HepG2 (cell line): Measurements from ENCODE around the gene NOTCH4. TPM values are rescaled to one million over a fixed set of nuclear protein-coding genes. Genes with fewer than 3 reads are reported as not detected.
A peak's percentile ranks its signal among the peaks of the same experiment; 100 is the strongest.

Experiments
- ATAC-seq: fragments of 200-7000 bp; cut with Tn5 transposase; 3 replicates; pipeline ENCODE4 v1.9.1; 2020; ENCODE audit warnings: mild to moderate bottlenecking, moderate library complexity
- BruUV-seq: library from RNA; stranded (reverse); fragments of 400-500 nt; replicated peaks from 2 replicates; lab custom pipeline; 2021; lab: Mats Ljungman, UMichigan
- CTCF ChIA-PET: fragments of 300-600 bp; formaldehyde crosslinking; extraction: SDS; loops from one replicate; lab custom pipeline; 2021; ENCODE audit warnings: low total read pairs, inconsistent platforms, low intra/inter-chr PET ratio; lab: Yijun Ruan, JAX
- POLR2A ChIA-PET: fragments of 350-600 bp; sonication (Branson Sonifier 250); formaldehyde crosslinking; loops from one replicate; lab custom pipeline; 2020; ENCODE audit warnings: antibody characterized with exemption, inconsistent platforms; lab: Yijun Ruan, JAX
- DNase-seq: peaks from one replicate; pipeline ENCODE4 v3.0.0-alpha.2; 2015; ENCODE audit warnings: low spot score
- FAIRE-seq: peaks from 3 replicates; lab custom pipeline; 2011; peaks lifted over from hg19 to GRCh38; lab: Jason Lieb, UNC
- H2AFZ ChIP-seq: one replicate; pipeline ENCODE4 v1.6.1; 2011; ENCODE audit warnings: low read length, inconsistent platforms
- H3K27ac ChIP-seq: fragments of 300-600 bp; 3 replicates; pipeline ENCODE4 v1.8.0; 2011; ENCODE audit warnings: mixed run types, mild to moderate bottlenecking, mixed read lengths, low read length, inconsistent platforms; ENCODE audit not compliant: insufficient read depth; ENCODE audit errors: extremely low read length
- H3K27me3 ChIP-seq, 2 experiments: fragments of 200-600 bp in 1 of 2; 2 replicates in 1 of 2; 3 replicates in 1 of 2; pipeline versions ENCODE4 v1.6.0 to v1.8.0; 2011; ENCODE audit warnings: low read length in 2 of 2, mild to moderate bottlenecking in 2 of 2, moderate library complexity in 2 of 2, inconsistent platforms in 1 of 2; ENCODE audit not compliant: insufficient read depth in 2 of 2, control insufficient read depth in 1 of 2
- H3K36me3 ChIP-seq, 2 experiments: fragments of 200-600 bp in 1 of 2; replicated peaks in 1 of 2; 2 replicates in 1 of 2; 3 replicates in 1 of 2; pipeline versions ENCODE4 v1.5.1 to v1.8.0; 2011; ENCODE audit warnings: low read length in 2 of 2, inconsistent platforms in 1 of 2; ENCODE audit not compliant: insufficient read depth in 2 of 2, control insufficient read depth in 1 of 2
- H3K4me1 ChIP-seq: 2 replicates; pipeline ENCODE4 v1.5.1; 2012; ENCODE audit warnings: low read length, inconsistent platforms; ENCODE audit not compliant: insufficient read depth
- H3K4me2 ChIP-seq: 2 replicates; pipeline ENCODE4 v1.6.0; 2011; ENCODE audit warnings: low read depth, low read length, inconsistent platforms
- H3K4me3 ChIP-seq, 3 experiments: fragments of 200-600 bp in 1 of 3; sonication (generic), shearing (Covaris generic) in 1 of 3; replicated peaks in 1 of 3; 2 replicates each; pipeline ENCODE4 v1.5.1; 2011 to 2016; ENCODE audit warnings: low read length in 3 of 3, inconsistent platforms in 2 of 3, low read depth in 2 of 3, mild to moderate bottlenecking in 2 of 3, control low read depth in 1 of 3, mixed read lengths in 1 of 3; ENCODE audit not compliant: insufficient read depth in 1 of 3
- H3K79me2 ChIP-seq: one replicate; pipeline ENCODE4 v1.6.1; 2011; ENCODE audit warnings: low read length, inconsistent platforms; ENCODE audit not compliant: insufficient read depth
- H3K9ac ChIP-seq: 2 replicates; pipeline ENCODE4 v1.6.0; 2011; ENCODE audit warnings: mild to moderate bottlenecking, low read depth, low read length, inconsistent platforms; ENCODE audit not compliant: insufficient read depth
- H3K9me3 ChIP-seq: 2 replicates; pipeline ENCODE4 v1.5.1; 2012; ENCODE audit warnings: mild to moderate bottlenecking, low read length
- H4K20me1 ChIP-seq: 2 replicates; pipeline ENCODE4 v1.6.0; 2011; ENCODE audit warnings: inconsistent platforms, mild to moderate bottlenecking, low read length, moderate library complexity; ENCODE audit not compliant: insufficient read depth
- AGO2 ChIP-seq: fragments of 200-400 bp; formaldehyde crosslinking; optimal IDR thresholded peaks from 2 replicates; pipeline ENCODE3; 2017; ENCODE audit warnings: mild to moderate bottlenecking, low read depth, low read length, moderate library complexity
- CREBL2 ChIP-seq: sonication (generic); formaldehyde crosslinking; IDR thresholded peaks from 2 replicates; pipeline ENCODE4 v1.8.1; 2023; ENCODE audit warnings: missing genetic modification reagents, mild to moderate bottlenecking, borderline replicate concordance
- FOXA3 ChIP-seq: IDR thresholded peaks from 2 replicates; pipeline ENCODE4 v1.6.1; 2016; ENCODE audit warnings: missing genetic modification reagents, missing compliant biosample characterization
- GTF3A ChIP-seq: sonication (generic); formaldehyde crosslinking; conservative IDR thresholded peaks from 2 replicates; pipeline ENCODE4 v1.4.0; 2020; ENCODE audit warnings: mild to moderate bottlenecking, missing genetic modification reagents
- NR0B2 ChIP-seq: sonication (generic); formaldehyde crosslinking; IDR thresholded peaks from 2 replicates; pipeline ENCODE4 v1.4.0; 2020; ENCODE audit warnings: mild to moderate bottlenecking, missing genetic modification reagents
- RBFOX2 ChIP-seq: fragments of 200-400 bp; formaldehyde crosslinking; IDR thresholded peaks from 2 replicates; pipeline ENCODE4 v1.6.1; 2017; ENCODE audit warnings: low read depth, mild to moderate bottlenecking, low read length
- RBM22 ChIP-seq: fragments of 200-400 bp; formaldehyde crosslinking; optimal IDR thresholded peaks from 2 replicates; pipeline ENCODE3; 2017; ENCODE audit warnings: mild to moderate bottlenecking, low read length, moderate library complexity
- RFXAP ChIP-seq: sonication (generic); formaldehyde crosslinking; IDR thresholded peaks from 2 replicates; pipeline ENCODE4 v1.4.0; 2020; ENCODE audit warnings: missing genetic modification reagents, borderline replicate concordance
- SOX13 ChIP-seq, 3 experiments: fragments of 450-650 bp in 1 of 3; sonication (generic) in 1 of 3; formaldehyde crosslinking in 1 of 3; IDR thresholded peaks in 2 of 3; conservative IDR thresholded peaks in 1 of 3; 2 replicates each; pipeline versions ENCODE4 v1.5.0 to v1.6.1; 2016 to 2020; ENCODE audit warnings: antibody characterized with exemption in 1 of 3, mild to moderate bottlenecking in 1 of 3, missing compliant biosample characterization in 1 of 3, missing genetic modification reagents in 1 of 3, moderate library complexity in 1 of 3
- ZNF383 ChIP-seq: sonication (generic); formaldehyde crosslinking; IDR thresholded peaks from 2 replicates; pipeline ENCODE4 v1.4.0; 2020; ENCODE audit warnings: missing genetic modification reagents, mild to moderate bottlenecking, borderline replicate concordance
- WGBS: methylation state at CpG from one replicate; pipeline ENCODE4 v1.1.6; 2017; ENCODE audit warnings: low lambda C conversion rate; 5-methylcytosine and 5-hydroxymethylcytosine counted together
- in situ Hi-C: cut with HindIII; loops from 2 replicates; pipeline ENCODE4 v1.10.0; 2017; ENCODE audit warnings: low pct_unique_long_range_greater_than_20kb; ENCODE audit not compliant: extremely low pct_ligation_motif_present
- intact Hi-C: fragments of 100-400 bp; cut with micrococcal nuclease; formaldehyde crosslinking; loops from one replicate; pipeline ENCODE4 v1.10.0; 2022; ENCODE audit not compliant: unreplicated experiment
- polyA plus RNA-seq, 8 experiments: library from polyadenylated mRNA; depleted of rRNA in 3 of 8; stranded (reverse) in 7 of 8; unstranded in 1 of 8; fragments of >200 nt; fragmentation: Illumina TruSeq in 4 of 8; extraction: Trizol in 4 of 8; gene quantifications; 2 replicates each; pipeline versions ENCODE4 v1.2.1 to v1.2.3, GENCODE V29; 2011 to 2016; ENCODE audit warnings: low read depth in 4 of 8, missing spikeins in 1 of 8, mixed read lengths in 1 of 8; ENCODE audit not compliant: insufficient read depth in 1 of 8
- total RNA-seq, 5 experiments: library from RNA; depleted of rRNA; stranded (reverse); fragments of >200 nt; fragmentation: Illumina TruSeq; extraction: Trizol; gene quantifications; 2 replicates each; pipeline ENCODE4 v1.2.3, GENCODE V29; 2016; ENCODE audit warnings: low read depth in 1 of 5

NOTCH4 gene
- total and polyA plus RNA-seq, 2 of the 13 experiments (the other 11 are each of a cell fraction or from before 2014, with no cell fraction given): 0.51 to 0.83 TPM

- TF ChIP-seq FOXA3 (CRISPR knock-in tag) (peak; percentile 65), CREBL2 (no peak), SOX13 (IDR thresholded peaks at IDR 0.05) (no peak), SOX13 (CRISPR knock-in tag; conservative IDR thresholded peaks at IDR 0.05 in 1 of 2, IDR thresholded peaks at IDR 0.05 in 1 of 2) (peak in 1 of 2 experiments; percentile 77; a peak in 2 of 4 replicates)
Observed at GRCh38 chr6:32174416-32174815, 49.5 kb downstream of the NOTCH4 start (continued).

GRCh38 chr6:32173051-32173727, 50.7 kb downstream of the NOTCH4 start:
- no peak for ATAC-seq

GRCh38 chr6:32171234-32171633, 52.6 kb downstream of the NOTCH4 start:
- H2AFZ ChIP-seq: no peak overlapping the region
- no peak overlapping the region for H3K4me2 ChIP-seq
- H3K4me3 ChIP-seq: no peak overlapping the region
- in situ Hi-C loops: no loop called here
- H3K9me3 ChIP-seq: no peaks in the 10 kb centered on the region
- FAIRE-seq (no peak), DNase-seq (no peak), ATAC-seq (no peak)
- CTCF ChIA-PET: no interaction called here
- H3K4me1 ChIP-seq: peaks cover 32% of the 10 kb centered on the region
- intact Hi-C loops: no loop called here
- no peaks in the 10 kb centered on the region for H4K20me1 ChIP-seq
- POLR2A ChIA-PET: no interaction called here
- H3K27me3 ChIP-seq: no peaks in the 10 kb centered on the region; a peak in 1 of 5 replicates
- WGBS: 98% methylated on average over 6 of the region's 6 CpGs
- no peak overlapping the region for H3K27ac ChIP-seq
- no peak overlapping the region for H3K9ac ChIP-seq
- no TSS peak for BruUV-seq
- peaks cover 17 to 46% of the 10 kb centered on the region in 2 experiments for H3K36me3 ChIP-seq
- peaks cover 36% of the 10 kb centered on the region for H3K79me2 ChIP-seq
- TF ChIP-seq NR0B2 (CRISPR knock-in tag) (0 out of 2 replicates have a peak, but pooled peaks have one; percentile 27), GTF3A (no peak), RBFOX2 (0 out of 2 replicates have a peak, but pooled peaks have one; percentile 26), AGO2 (peak; percentile 24)

More at GRCh38 chr6:32173051-32173727, 50.7 kb downstream of the NOTCH4 start:
- BruUV-seq: no TSS peak
- no peaks in the 10 kb centered on the region; a peak in 1 of 5 replicates for H3K27me3 ChIP-seq
- peak overlapping the region; percentile 19 for H3K4me2 ChIP-seq
- H3K9me3 ChIP-seq: no peaks in the 10 kb centered on the region
- CTCF ChIA-PET: no interaction called here
- peaks cover 46% of the 10 kb centered on the region for H3K4me1 ChIP-seq
- H3K27ac ChIP-seq: no peak overlapping the region
- H3K36me3 ChIP-seq: peaks cover 13 to 33% of the 10 kb centered on the region in 2 experiments
- WGBS: 96% methylated on average over 4 of the region's 4 CpGs
- DNase-seq: no peak
- H2AFZ ChIP-seq: no peak overlapping the region
- no peak for FAIRE-seq
- no peak overlapping the region for H3K4me3 ChIP-seq
- peak overlapping the region; percentile 7; the same call in 1 of the 2 replicates for H3K9ac ChIP-seq
- peaks cover 36% of the 10 kb centered on the region for H3K79me2 ChIP-seq
- intact Hi-C loops: no loop called here
- POLR2A ChIA-PET: interaction anchor here (0.6 kb wide), 1 partner anchor 20 kb away, joined by 3 read pairs; no protein-coding TSS in a partner anchor
- in situ Hi-C loops: no loop called here
- no peaks in the 10 kb centered on the region for H4K20me1 ChIP-seq
- TF ChIP-seq RBM22: no peak
- no peak for TF ChIP-seq ZNF383 (CRISPR knock-in tag)
- no peak for TF ChIP-seq RFXAP (CRISPR knock-in tag)
